Parathyroid adenoma (tissue), 2 donors: Measurements from ENCODE around the gene SIAH3.

ENCODE experiments used
- H2AFZ ChIP-seq: fragments of 300-600 bp; sonication (generic); one replicate; pipeline ENCODE4 v1.7.0; 2017; ENCODE audit warnings: antibody characterized with exemption, mild to moderate bottlenecking
- H3K27ac ChIP-seq: fragments of 300-600 bp; sonication (generic); one replicate; pipeline ENCODE4 v1.7.0; 2017
- H3K27me3 ChIP-seq: fragments of 300-600 bp; sonication (generic); one replicate; pipeline ENCODE4 v1.7.0; 2017; ENCODE audit warnings: low read length; ENCODE audit not compliant: control insufficient read depth, insufficient read depth
- H3K36me3 ChIP-seq: fragments of 300-600 bp; sonication (generic); one replicate; pipeline ENCODE4 v1.7.0; 2017; ENCODE audit warnings: low read length; ENCODE audit not compliant: control insufficient read depth, insufficient read depth
- H3K4me1 ChIP-seq: fragments of 300-600 bp; sonication (generic); one replicate; pipeline ENCODE4 v1.7.0; 2017; ENCODE audit warnings: control low read depth
- H3K4me2 ChIP-seq: fragments of 300-600 bp; sonication (generic); one replicate; pipeline ENCODE4 v1.7.0; 2017; ENCODE audit warnings: low read length
- H3K4me3 ChIP-seq: fragments of 300-600 bp; sonication (generic); one replicate; pipeline ENCODE4 v1.7.0; 2017; ENCODE audit warnings: low read depth, low read length
- H3K79me2 ChIP-seq: fragments of 300-600 bp; sonication (generic); one replicate; pipeline ENCODE4 v1.7.0; 2017; ENCODE audit warnings: control low read depth
- H3K9ac ChIP-seq: fragments of 300-600 bp; sonication (generic); one replicate; pipeline ENCODE4 v1.7.0; 2017; ENCODE audit warnings: mild to moderate bottlenecking
- H3K9me3 ChIP-seq: fragments of 300-600 bp; sonication (generic); one replicate; pipeline ENCODE4 v1.7.0; 2017; ENCODE audit warnings: low read length; ENCODE audit not compliant: control insufficient read depth
- TF ChIP-seq, protein P1 (sequence below): fragments of 300-600 bp; sonication (generic); IDR thresholded peaks from one replicate; pipeline ENCODE4 v1.7.0; 2017; ENCODE audit warnings: antibody characterized with exemption, mild to moderate bottlenecking
- donor health status: primary hyperparathyroidism.

The SIAH3 gene

DNA sequence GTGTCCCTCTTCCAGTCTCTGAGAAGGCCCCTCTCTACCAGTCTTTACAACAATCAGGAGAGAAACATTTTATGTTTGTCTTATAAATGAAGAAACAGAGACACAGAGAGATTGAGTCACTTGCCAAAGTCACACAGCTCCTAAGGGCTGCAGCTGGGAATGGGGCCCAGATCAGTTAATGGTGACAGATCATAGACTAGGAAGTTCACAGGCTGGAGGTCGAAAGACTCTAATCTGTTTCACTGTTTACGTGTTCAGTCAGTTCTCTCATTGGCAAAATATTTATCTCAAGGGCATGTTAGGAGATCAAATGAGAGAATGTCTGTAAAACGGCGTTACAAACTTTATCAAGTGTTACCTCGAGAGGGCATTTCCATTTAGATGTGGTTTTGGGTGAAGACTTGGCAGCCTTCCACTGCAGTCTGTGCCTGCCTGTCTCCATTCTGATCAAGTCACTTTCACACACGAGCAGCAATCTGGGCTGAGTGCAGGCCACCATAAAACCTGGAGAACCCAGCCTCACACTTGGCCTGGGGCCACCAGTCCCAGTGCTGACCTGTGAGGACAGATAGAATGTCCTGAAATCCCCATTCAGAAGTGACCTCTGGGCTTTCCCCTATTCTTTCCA, 65.1 kb downstream of the SIAH3 start:
- no peak overlapping the region for H3K4me2 ChIP-seq
- H3K27ac ChIP-seq, result no peak overlapping the region

DNA sequence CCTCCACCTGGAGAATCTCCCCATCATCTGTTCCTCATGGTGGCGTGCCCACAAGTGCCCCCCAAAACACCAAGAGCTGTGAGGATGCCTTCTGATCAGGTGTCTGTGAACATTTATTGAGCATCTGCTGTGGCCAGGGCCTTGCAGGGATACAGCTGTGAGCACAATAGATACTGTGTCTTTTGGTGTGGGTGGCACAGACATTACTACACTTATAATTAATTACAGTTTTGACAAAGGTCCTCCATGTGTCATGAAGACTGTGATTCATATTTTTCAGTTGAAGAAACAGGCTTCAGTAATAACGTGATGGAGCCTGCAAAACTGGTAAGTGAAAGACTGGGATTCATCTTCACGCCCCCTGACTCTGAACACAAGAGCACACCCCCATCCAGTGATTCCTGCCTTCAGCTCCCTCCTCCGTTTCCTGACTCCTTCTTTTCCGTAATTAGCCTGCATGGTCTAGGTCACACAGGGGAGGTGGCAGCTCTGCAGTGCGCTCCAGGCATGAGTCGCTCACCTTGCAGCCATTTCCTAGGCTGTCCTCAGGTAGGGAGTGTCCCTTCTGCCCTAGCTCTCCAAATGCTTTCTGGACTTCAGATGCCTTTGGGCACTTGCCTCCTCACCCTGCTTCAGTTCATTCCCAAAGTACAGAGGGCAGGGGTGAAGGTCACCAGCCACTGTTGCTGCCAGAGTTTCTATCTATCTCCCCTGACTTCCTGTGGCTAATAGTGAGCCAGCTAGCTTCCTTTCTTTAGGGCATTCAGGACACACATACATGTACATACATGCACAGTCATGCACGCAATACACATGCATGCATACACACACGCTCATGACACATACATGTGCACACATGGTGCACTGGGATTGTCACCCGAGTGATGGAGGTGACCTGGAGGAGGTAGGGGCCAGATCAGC, 66.5 kb downstream of the SIAH3 start:
- no peak overlapping the region for H3K9ac ChIP-seq
- H3K4me1 ChIP-seq, result no peaks in the 10 kb centered on the region
- no peaks in the 10 kb centered on the region for H3K79me2 ChIP-seq
- no peak overlapping the region for H2AFZ ChIP-seq
- H3K27ac ChIP-seq, result no peak overlapping the region
- TF ChIP-seq, protein P1, sequence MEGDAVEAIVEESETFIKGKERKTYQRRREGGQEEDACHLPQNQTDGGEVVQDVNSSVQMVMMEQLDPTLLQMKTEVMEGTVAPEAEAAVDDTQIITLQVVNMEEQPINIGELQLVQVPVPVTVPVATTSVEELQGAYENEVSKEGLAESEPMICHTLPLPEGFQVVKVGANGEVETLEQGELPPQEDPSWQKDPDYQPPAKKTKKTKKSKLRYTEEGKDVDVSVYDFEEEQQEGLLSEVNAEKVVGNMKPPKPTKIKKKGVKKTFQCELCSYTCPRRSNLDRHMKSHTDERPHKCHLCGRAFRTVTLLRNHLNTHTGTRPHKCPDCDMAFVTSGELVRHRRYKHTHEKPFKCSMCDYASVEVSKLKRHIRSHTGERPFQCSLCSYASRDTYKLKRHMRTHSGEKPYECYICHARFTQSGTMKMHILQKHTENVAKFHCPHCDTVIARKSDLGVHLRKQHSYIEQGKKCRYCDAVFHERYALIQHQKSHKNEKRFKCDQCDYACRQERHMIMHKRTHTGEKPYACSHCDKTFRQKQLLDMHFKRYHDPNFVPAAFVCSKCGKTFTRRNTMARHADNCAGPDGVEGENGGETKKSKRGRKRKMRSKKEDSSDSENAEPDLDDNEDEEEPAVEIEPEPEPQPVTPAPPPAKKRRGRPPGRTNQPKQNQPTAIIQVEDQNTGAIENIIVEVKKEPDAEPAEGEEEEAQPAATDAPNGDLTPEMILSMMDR, result no peak
- no peaks in the 10 kb centered on the region for H3K36me3 ChIP-seq
- H3K4me3 ChIP-seq, result no peak overlapping the region
- H3K4me2 ChIP-seq, result no peak overlapping the region
- no peaks in the 10 kb centered on the region for H3K9me3 ChIP-seq
- no peaks in the 10 kb centered on the region for H3K27me3 ChIP-seq

More for the DNA sequence above, 65.1 kb downstream of the SIAH3 start:
- H3K9me3 ChIP-seq, result no peaks in the 10 kb centered on the region
- H3K79me2 ChIP-seq, result no peaks in the 10 kb centered on the region
- no peaks in the 10 kb centered on the region for H3K4me1 ChIP-seq
- no peaks in the 10 kb centered on the region for H3K36me3 ChIP-seq
- TF ChIP-seq, protein P1, result no peak
- H3K27me3 ChIP-seq, result no peaks in the 10 kb centered on the region
- peak overlapping the region; percentile 51 for H2AFZ ChIP-seq
- H3K9ac ChIP-seq, result no peak overlapping the region
- no peak overlapping the region for H3K4me3 ChIP-seq

DNA sequence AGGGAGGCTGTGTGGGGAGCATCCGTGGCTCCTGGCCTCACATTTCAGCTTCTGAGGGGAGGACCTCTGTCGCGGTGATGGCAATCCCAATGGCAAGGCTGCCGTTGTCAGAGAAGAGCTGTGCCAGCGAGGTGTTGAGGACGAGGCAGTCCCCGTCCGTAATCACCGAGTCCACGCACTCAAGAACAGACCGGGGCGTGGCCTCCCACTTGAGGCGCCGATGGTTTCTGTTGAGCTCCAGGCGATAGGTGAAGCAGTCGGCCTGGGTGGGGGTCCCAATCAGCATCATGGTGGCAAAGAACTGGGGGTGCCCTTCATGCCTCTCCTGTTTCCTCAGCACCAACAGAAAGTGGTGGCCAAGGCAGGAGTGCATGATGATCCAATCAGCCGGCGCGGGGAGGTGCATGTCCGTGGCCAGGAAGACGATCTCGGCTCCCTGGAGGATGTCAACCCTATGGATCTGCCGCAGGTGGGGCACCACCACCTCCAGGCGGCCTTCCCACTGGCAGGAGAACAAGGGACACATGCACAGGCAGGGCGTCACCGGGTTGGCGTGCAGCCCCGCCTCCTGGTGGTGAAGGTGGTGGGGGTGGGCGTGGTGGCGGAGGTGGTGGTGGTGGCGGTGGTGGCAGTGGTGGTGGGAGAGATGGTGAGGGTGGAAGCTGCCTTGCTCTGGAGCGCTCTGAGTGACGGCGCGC, 68.1 kb downstream of the SIAH3 start:
- no peaks in the 10 kb centered on the region for H3K27me3 ChIP-seq
- H3K9me3 ChIP-seq, result no peaks in the 10 kb centered on the region
- TF ChIP-seq, protein P1, result no peak
- H3K4me2 ChIP-seq, result no peak overlapping the region
- no peaks in the 10 kb centered on the region for H3K4me1 ChIP-seq
- H3K27ac ChIP-seq, result no peak overlapping the region
- no peaks in the 10 kb centered on the region for H3K36me3 ChIP-seq
- no peak overlapping the region for H3K4me3 ChIP-seq
- no peaks in the 10 kb centered on the region for H3K79me2 ChIP-seq
- H2AFZ ChIP-seq, result no peak overlapping the region
- H3K9ac ChIP-seq, result no peak overlapping the region

DNA sequence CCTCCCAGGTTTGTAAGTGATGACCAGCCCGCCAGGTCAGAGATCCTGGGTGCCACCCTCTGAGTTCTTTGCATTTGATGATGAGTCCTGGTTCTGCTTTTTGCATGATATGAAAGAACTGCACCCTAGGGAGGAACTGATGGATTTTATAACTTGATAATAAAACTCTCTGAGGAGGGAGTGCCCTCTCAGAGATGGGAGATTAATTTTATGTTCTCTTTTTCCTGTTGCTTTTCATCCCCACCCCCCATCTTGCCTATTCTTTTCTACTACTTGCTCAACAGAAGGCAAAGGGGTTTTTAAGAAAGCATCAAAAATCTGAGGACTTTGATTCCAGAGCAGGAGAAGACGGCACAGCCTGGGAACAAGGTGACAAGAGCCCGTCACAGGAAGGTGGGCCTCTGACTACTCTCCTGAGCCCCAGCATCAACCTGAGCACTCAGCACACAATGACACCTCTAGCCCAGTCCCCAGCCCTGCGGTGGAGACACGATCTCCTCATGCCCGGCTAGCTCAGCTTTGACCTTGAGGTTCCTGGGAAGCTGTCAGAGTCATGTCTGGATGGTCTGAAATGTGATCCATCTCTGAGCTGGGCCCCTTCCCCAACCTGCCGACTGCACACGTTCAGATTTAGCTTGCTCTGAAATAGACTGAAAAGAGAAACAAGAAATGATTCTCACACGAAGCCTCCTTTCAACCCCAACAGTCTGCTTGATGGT, 69.1 kb downstream of the SIAH3 start:
- H3K4me1 ChIP-seq, result no peaks in the 10 kb centered on the region
- H3K27me3 ChIP-seq, result no peaks in the 10 kb centered on the region
- H3K4me3 ChIP-seq, result no peak overlapping the region
- no peak overlapping the region for H3K4me2 ChIP-seq
- no peaks in the 10 kb centered on the region for H3K36me3 ChIP-seq
- no peaks in the 10 kb centered on the region for H3K9me3 ChIP-seq
- no peaks in the 10 kb centered on the region for H3K79me2 ChIP-seq
- no peak overlapping the region for H2AFZ ChIP-seq
- TF ChIP-seq, protein P1, result no peak
- no peak overlapping the region for H3K27ac ChIP-seq
- H3K9ac ChIP-seq, result no peak overlapping the region
